ENCODE results near the gene ADAP1. TPM values are rescaled to one million over a fixed set of nuclear protein-coding genes. Genes with fewer than 3 reads are reported as not detected.

The ADAP1 gene
- polyA plus RNA-seq, 1 donor, result 62.0 TPM

DNA sequence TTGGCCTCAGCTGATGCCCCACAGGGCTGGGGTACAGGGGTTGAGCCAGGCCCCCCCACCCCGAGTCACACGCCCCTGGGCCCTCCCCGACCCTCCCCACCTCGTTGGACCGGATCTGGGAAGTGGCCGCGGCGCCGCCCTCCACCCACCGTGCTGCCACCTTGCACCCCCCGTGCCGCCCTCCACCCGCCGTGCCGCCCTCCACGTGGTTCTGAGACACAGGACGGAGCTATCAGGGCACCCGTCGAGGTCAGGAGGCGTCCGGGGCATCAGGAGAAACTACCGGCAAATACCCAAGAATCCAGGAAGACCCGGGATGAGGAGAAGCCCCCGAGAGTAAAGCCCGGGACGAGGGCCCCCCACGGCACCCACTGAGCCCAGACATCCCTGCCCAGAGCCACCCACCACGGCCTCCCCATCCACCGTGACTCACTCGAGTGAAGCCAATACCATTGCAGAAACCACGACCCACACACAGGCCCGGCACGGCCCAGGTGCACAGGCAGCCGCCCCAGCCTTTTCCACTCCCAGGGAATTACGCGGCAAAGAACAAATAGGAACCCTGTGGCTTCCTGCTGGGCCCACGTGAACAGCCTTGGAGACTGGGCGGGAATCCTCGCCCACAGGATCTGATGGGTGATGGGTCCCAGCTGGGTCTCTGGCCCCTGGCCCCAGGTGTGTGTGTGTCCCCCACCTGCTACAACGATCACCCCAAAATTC, 34.0 kb downstream of the ADAP1 start:
- Histone ChIP-seq H3K9me3 (ENCODE audit: control insufficient read depth, low read depth, low read length) (peaks cover 3% of the 10 kb centered on the region), H3K27ac (ENCODE audit: low read length) (no peak overlapping the region), H3K36me3 (ENCODE audit: control insufficient read depth, insufficient read depth, low read length) (peaks cover 14% of the 10 kb centered on the region), H3K27me3 (ENCODE audit: control insufficient read depth, insufficient read depth, low read length) (no peaks in the 10 kb centered on the region), H3K4me3 (ENCODE audit: low read length) (no peak overlapping the region), H3K4me1 (ENCODE audit: control insufficient read depth, insufficient read depth, low read length) (peaks cover 46% of the 10 kb centered on the region)
- WGBS (ENCODE audit: insufficient coverage, low lambda C conversion rate), result no CpG with 5 or more reads among the region's 40 CpGs
- DNase-seq, result no peak

DNA sequence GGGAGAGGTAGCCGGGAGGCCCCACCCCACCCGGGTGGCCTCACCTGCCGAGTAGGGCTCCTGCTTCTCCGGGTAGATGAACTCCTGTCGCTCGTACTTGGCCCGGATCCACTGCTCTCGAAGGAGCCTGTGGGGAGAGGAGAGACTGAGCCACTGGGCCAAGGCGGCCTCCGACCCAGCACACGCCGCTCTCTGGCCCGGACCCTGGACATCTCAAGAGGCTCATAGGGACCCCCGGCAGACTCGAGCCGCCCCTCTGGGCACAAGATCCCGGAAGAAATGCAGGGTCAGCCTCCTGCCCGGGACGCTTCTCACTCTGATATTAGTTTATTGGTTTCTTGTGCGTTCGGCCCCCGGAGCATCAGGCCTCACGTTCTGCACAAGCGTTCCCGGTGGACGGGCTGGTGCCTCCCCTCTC, 34.5 kb downstream of the ADAP1 start:
- no peak for DNase-seq
- H3K36me3 ChIP-seq (ENCODE audit: control insufficient read depth, insufficient read depth, low read length), result peaks cover 14% of the 10 kb centered on the region
- H3K9me3 ChIP-seq (ENCODE audit: control insufficient read depth, low read depth, low read length), result no peaks in the 10 kb centered on the region
- H3K4me1 ChIP-seq (ENCODE audit: control insufficient read depth, insufficient read depth, low read length), result peaks cover 46% of the 10 kb centered on the region
- no peaks in the 10 kb centered on the region for H3K27me3 ChIP-seq (ENCODE audit: control insufficient read depth, insufficient read depth, low read length)
- no CpG with 5 or more reads among the region's 26 CpGs for WGBS (ENCODE audit: insufficient coverage, low lambda C conversion rate)
- H3K4me3 ChIP-seq (ENCODE audit: low read length), result no peak overlapping the region
- H3K27ac ChIP-seq (ENCODE audit: low read length), result no peak overlapping the region

DNA sequence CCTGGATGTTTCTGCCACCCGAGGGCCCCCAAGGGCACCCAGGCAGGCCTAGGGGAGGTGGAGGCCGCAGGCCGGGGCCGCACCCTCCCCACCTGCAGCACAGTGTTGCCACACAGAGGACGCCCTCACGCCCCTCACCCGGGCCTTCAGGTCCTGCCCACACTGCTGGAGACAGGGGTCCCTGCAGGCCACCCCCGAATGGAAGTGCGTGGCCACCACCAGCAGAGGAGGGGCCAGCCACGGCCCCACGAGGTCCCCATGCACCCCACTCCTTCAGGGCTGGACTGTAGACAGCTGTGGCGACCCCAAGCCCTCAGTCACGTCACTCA, 35.4 kb downstream of the ADAP1 start:
- Histone ChIP-seq H3K36me3 (ENCODE audit: control insufficient read depth, insufficient read depth, low read length) (peaks cover 14% of the 10 kb centered on the region), H3K4me1 (ENCODE audit: control insufficient read depth, insufficient read depth, low read length) (peaks cover 48% of the 10 kb centered on the region)

DNA sequence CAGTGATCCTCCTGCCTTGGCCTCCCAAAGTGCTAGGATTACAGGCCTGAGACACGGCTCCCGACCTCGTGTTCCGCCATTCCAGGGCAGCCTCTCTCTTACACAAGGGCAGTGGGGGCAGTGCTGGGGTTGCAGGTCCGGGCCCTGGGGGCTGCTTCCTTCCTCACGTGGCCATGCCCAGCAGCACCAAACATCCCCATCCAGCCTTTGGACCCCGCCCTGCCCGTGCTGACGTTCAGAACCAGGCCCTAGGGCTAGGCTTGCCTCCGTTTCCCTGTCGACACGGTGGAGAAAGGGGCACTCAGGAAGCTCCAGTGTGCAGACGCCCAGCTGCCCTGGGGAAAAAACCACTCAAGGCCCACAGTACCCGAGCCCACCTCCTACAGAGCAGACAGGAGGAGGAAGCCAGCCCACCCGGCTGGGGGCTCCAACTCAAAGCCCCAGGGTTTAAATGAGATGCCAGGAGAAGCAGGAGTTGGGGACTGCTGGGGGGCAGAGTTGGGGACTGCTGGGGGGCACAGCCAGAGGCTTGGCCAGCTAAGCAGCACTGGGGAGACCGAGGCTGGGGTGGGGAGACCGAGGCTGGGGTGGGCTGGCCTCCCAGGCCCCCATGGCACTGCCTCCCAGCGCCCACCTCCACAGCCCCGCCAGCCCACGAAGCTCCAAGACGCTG, 35.9 kb downstream of the ADAP1 start:
- WGBS (ENCODE audit: insufficient coverage, low lambda C conversion rate), result no CpG with 5 or more reads among the region's 21 CpGs
- Histone ChIP-seq H3K9me3 (ENCODE audit: control insufficient read depth, low read depth, low read length) (no peaks in the 10 kb centered on the region), H3K27me3 (ENCODE audit: control insufficient read depth, insufficient read depth, low read length) (no peaks in the 10 kb centered on the region), H3K36me3 (ENCODE audit: control insufficient read depth, insufficient read depth, low read length) (peaks cover 14% of the 10 kb centered on the region), H3K4me3 (ENCODE audit: low read length) (no peak overlapping the region), H3K27ac (ENCODE audit: low read length) (no peak overlapping the region), H3K4me1 (ENCODE audit: control insufficient read depth, insufficient read depth, low read length) (peaks cover 49% of the 10 kb centered on the region)
- DNase-seq, result no peak

More for the DNA sequence above, 35.4 kb downstream of the ADAP1 start:
- no CpG with 5 or more reads among the region's 13 CpGs for WGBS (ENCODE audit: insufficient coverage, low lambda C conversion rate)
- Histone ChIP-seq H3K27ac (ENCODE audit: low read length) (no peak overlapping the region), H3K27me3 (ENCODE audit: control insufficient read depth, insufficient read depth, low read length) (no peaks in the 10 kb centered on the region), H3K9me3 (ENCODE audit: control insufficient read depth, low read depth, low read length) (no peaks in the 10 kb centered on the region), H3K4me3 (ENCODE audit: low read length) (no peak overlapping the region)
- DNase-seq, result no peak

DNA sequence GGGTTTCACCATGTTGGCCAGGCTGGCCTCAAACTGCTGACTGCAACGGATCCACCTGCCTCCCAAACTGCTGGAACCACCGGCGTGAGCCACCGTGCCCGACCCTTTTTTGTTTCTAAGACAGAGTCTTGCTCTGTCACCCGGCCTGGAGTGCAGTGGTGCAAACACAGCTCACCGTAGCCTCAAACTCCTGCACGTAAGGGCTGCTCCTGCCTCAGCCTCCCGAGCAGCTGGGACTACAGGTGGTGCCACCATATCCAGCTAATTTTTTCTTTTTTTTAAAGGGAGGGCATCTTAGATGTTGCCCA, 36.4 kb downstream of the ADAP1 start:
- no peaks in the 10 kb centered on the region for H3K9me3 ChIP-seq (ENCODE audit: control insufficient read depth, low read depth, low read length)
- no CpG with 5 or more reads among the region's 9 CpGs for WGBS (ENCODE audit: insufficient coverage, low lambda C conversion rate)
- no peak for DNase-seq
- peaks cover 47% of the 10 kb centered on the region for H3K4me1 ChIP-seq (ENCODE audit: control insufficient read depth, insufficient read depth, low read length)
- no peaks in the 10 kb centered on the region for H3K27me3 ChIP-seq (ENCODE audit: control insufficient read depth, insufficient read depth, low read length)
- H3K27ac ChIP-seq (ENCODE audit: low read length), result no peak overlapping the region
- peaks cover 14% of the 10 kb centered on the region for H3K36me3 ChIP-seq (ENCODE audit: control insufficient read depth, insufficient read depth, low read length)
- no peak overlapping the region for H3K4me3 ChIP-seq (ENCODE audit: low read length)

DNA sequence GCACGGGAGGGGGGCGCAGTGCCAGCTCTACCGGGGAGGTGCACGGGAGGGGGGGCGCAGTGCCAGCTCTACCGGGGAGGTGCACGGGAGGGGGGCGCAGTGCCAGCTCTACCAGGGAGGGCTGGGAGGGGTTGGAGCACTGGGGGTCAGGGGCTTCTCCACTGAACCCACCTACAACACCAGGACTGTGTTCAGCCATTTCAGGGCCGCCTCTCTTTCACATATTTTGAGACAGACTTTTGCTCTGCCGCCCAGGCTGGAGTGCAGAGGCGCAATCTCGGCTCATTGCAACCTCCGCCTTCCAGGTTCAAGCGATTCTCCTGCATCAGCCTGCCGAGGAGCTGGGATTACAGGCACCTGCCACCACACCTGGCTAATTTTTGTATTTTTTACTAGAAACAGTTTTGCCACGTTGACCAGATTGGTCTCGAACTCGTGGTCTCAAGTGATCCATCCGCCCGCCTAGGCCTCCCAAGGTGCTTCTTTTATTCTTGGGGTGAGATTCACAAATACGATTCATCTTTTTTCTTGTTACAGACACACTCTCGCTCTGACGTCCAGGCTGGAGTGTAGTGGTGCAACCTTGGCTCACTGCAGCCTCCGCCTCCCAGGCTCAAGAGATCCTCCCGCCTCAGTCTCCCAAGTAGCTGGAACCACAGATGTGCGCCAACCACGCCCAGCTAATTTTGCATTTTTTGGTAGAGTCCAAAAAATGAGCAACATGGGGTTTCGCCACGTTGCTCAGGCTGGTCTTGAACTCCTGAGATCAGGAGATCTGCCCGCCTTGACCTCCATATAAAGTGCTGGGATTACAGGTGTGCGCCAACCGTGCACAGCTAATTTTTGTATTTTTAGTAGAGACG, 37.0 kb downstream of the ADAP1 start:
- no peak overlapping the region for H3K27ac ChIP-seq (ENCODE audit: low read length)

DNA sequence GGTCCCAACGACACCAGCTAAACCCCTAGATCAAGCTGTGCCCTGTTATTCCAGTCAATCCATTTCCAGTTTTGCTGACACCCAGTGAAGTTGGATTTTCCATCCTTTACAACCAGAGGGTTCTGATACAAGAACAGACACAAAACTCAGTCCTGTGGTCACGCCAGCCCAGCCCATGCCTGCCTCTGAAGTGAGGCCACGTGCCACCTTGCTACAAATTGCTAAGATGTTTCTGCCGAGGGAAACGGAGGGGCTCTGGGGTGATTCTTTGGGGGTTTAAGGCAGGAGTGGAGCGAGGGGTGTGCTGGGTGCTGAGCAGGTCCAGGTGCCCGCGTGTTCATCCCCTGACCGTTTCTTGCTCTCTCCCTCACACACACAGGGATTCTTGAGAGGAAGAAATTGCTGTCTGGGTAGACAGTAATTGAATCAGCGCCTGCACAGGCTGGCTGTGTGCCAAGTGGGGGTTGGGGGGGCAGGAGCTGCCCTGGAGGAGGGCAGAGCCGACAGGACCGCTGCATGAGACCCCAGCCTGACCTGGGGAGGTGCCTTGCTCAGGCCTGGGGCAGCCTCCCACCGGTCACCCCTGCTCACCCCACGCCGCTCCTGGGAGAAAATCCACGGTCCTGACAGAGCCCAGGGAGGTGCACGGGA, 38.1 kb downstream of the ADAP1 start:
- Histone ChIP-seq H3K4me3 (ENCODE audit: low read length) (no peak overlapping the region), H3K27me3 (ENCODE audit: control insufficient read depth, insufficient read depth, low read length) (no peaks in the 10 kb centered on the region), H3K9me3 (ENCODE audit: control insufficient read depth, low read depth, low read length) (no peaks in the 10 kb centered on the region), H3K36me3 (ENCODE audit: control insufficient read depth, insufficient read depth, low read length) (peaks cover 12% of the 10 kb centered on the region), H3K27ac (ENCODE audit: low read length) (no peak overlapping the region), H3K4me1 (ENCODE audit: control insufficient read depth, insufficient read depth, low read length) (peaks cover 31% of the 10 kb centered on the region)
- WGBS (ENCODE audit: insufficient coverage, low lambda C conversion rate), result no CpG with 5 or more reads among the region's 17 CpGs
- DNase-seq, result no peak

More for the DNA sequence above, 37.0 kb downstream of the ADAP1 start:
- H3K27me3 ChIP-seq (ENCODE audit: control insufficient read depth, insufficient read depth, low read length), result no peaks in the 10 kb centered on the region
- no peak for DNase-seq
- WGBS (ENCODE audit: insufficient coverage, low lambda C conversion rate), result 83% methylated on average over 2 of the region's 33 CpGs
- no peaks in the 10 kb centered on the region for H3K9me3 ChIP-seq (ENCODE audit: control insufficient read depth, low read depth, low read length)
- H3K4me1 ChIP-seq (ENCODE audit: control insufficient read depth, insufficient read depth, low read length), result peaks cover 41% of the 10 kb centered on the region
- H3K4me3 ChIP-seq (ENCODE audit: low read length), result no peak overlapping the region
- H3K36me3 ChIP-seq (ENCODE audit: control insufficient read depth, insufficient read depth, low read length), result peaks cover 12% of the 10 kb centered on the region

DNA sequence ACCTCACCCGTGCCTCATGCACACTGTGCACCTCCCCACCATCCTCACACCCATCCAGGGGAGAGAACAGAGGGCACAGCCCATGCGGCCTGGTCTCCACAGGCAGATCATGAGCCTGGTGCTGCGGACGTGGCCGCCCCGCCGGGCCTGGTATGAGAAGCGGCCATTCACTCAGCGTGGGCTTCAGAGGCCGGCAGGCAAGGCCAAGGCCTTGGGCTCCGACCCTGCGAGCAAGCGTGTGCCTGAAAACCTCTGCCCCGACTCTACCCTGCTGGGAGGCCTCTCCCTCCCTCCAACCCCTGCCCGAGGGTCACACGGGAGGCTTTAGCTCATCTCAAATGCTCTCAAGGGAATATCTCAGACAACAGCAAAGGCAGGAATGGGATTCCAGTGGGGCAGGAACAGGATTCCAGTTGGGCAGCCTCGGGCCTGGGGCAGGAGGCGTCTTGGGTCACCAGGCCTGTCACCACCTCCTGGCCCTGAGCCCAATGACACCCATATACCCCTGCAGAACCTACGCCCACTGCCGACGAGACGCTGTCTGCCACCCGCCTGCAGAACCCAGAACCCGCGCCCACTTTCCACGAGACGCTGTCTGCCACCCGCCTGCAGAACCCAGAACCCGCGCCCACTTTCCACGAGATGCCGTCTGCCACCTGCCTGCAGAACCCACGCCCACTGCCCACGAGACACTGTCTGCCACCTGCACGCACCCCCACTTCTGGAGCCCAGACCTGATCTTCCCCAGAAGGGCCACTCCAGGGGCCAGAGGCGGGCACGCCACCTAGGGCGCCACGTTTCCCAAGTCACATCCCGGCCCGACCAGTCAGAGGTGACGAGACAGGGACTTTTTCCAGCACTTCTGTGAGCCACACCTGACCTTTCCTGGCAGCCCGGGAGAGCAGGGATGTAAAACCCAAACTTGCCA, 38.9 kb downstream of the ADAP1 start:
- H3K36me3 ChIP-seq (ENCODE audit: control insufficient read depth, insufficient read depth, low read length), result peaks cover 10% of the 10 kb centered on the region
- peak overlapping the region; percentile 54 for H3K27ac ChIP-seq (ENCODE audit: low read length)
- DNase-seq, result no peak
- no peaks in the 10 kb centered on the region for H3K9me3 ChIP-seq (ENCODE audit: control insufficient read depth, low read depth, low read length)
- H3K27me3 ChIP-seq (ENCODE audit: control insufficient read depth, insufficient read depth, low read length), result no peaks in the 10 kb centered on the region
- WGBS (ENCODE audit: insufficient coverage, low lambda C conversion rate), result 93% methylated on average over 3 of the region's 43 CpGs
- no peak overlapping the region for H3K4me3 ChIP-seq (ENCODE audit: low read length)
- H3K4me1 ChIP-seq (ENCODE audit: control insufficient read depth, insufficient read depth, low read length), result peaks cover 22% of the 10 kb centered on the region

DNA sequence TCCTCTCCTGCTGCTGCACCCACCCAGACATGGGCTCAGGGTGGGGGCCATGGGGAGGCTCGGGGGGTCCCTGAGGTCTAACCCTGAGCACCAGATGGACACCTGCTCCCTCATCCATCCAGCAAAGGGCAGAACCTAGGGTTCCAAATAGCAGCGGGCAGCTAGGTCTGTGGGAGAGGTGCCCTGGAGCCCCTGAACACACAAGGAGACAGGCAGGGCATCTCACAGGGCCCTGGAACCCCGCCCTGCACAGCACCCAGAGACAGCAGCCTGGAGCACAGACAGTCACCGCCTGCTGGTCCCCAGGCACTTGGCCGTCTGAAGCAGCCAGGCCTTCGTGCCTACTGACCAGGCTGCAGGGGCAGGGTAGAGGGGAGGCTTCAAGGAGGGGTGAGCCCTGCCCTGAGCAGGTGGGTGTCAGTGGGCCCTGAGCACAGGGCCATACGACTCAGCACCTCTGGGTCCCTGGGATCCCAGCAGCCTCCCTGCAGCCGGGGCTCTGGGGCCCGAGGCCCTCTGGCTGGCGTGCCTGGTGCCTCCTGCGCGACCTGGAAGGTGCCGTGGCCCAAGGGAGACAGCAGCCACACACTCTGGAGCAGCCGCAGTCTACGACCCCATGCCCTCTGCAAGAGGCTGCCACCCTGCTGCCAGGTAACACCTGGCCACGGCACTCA, 39.8 kb downstream of the ADAP1 start:
- Histone ChIP-seq H3K36me3 (ENCODE audit: control insufficient read depth, insufficient read depth, low read length) (peaks cover 13% of the 10 kb centered on the region), H3K4me1 (ENCODE audit: control insufficient read depth, insufficient read depth, low read length) (peaks cover 22% of the 10 kb centered on the region), H3K27me3 (ENCODE audit: control insufficient read depth, insufficient read depth, low read length) (no peaks in the 10 kb centered on the region), H3K9me3 (ENCODE audit: control insufficient read depth, low read depth, low read length) (no peaks in the 10 kb centered on the region), H3K27ac (ENCODE audit: low read length) (peak overlapping the region; percentile 54), H3K4me3 (ENCODE audit: low read length) (no peak overlapping the region)
- DNase-seq, result no peak
- no CpG with 5 or more reads among the region's 16 CpGs for WGBS (ENCODE audit: insufficient coverage, low lambda C conversion rate)

All from large intestine (tissue), 3 donors.